Mesendoderm (in vitro differentiated cells): ENCODE results near the gene HCN2.
A peak's percentile ranks its signal among the peaks of the same experiment; 100 is the strongest.

Experiments used
- DNase-seq: peaks from one replicate; pipeline ENCODE4 v3.0.0; 2013
- H2AK5ac ChIP-seq: 2 replicates; pipeline ENCODE4 v1.6.1; 2013; ENCODE audit warnings: low read length, inconsistent platforms
- H2BK120ac ChIP-seq: 2 replicates; pipeline ENCODE4 v1.6.1; 2013; ENCODE audit warnings: low read depth, mild to moderate bottlenecking, low read length, moderate library complexity, mixed read lengths
- H2BK15ac ChIP-seq: replicated peaks from 2 replicates; pipeline ENCODE4 v1.6.1; 2013; ENCODE audit warnings: low read depth, mild to moderate bottlenecking, moderate library complexity
- H2BK5ac ChIP-seq: 2 replicates; pipeline ENCODE4 v1.6.1; 2013; ENCODE audit warnings: low read length, inconsistent platforms
- H3K18ac ChIP-seq: 2 replicates; pipeline ENCODE4 v1.6.1; 2013; ENCODE audit warnings: mild to moderate bottlenecking, low read length, mixed read lengths
- H3K23ac ChIP-seq: one replicate; pipeline ENCODE4 v1.6.1; 2013; ENCODE audit warnings: low read length
- H3K27ac ChIP-seq: 2 replicates; pipeline ENCODE4 v1.5.1; 2013; ENCODE audit warnings: low read depth, mild to moderate bottlenecking, inconsistent platforms, low read length, moderate library complexity
- H3K27me3 ChIP-seq: 2 replicates; pipeline ENCODE4 v1.6.1; 2013; ENCODE audit warnings: low read length, control low read depth, mild to moderate bottlenecking, inconsistent platforms; ENCODE audit not compliant: insufficient read depth, poor library complexity
- H3K36me3 ChIP-seq: 2 replicates; pipeline ENCODE4 v1.6.1; 2013; ENCODE audit warnings: low read length, inconsistent platforms; ENCODE audit not compliant: control insufficient read depth, insufficient read depth
- H3K4ac ChIP-seq: one replicate; pipeline ENCODE4 v1.6.1; 2013; ENCODE audit warnings: low read depth, mild to moderate bottlenecking, low read length, moderate library complexity
- H3K4me1 ChIP-seq: 2 replicates; pipeline ENCODE4 v1.6.1; 2013; ENCODE audit warnings: low read depth, low read length, inconsistent platforms; ENCODE audit not compliant: control insufficient read depth
- H3K4me2 ChIP-seq: 2 replicates; pipeline ENCODE4 v1.6.1; 2013; ENCODE audit warnings: low read length
- H3K4me3 ChIP-seq: 2 replicates; pipeline ENCODE4 v1.5.1; 2013; ENCODE audit warnings: mild to moderate bottlenecking, low read length
- H3K56ac ChIP-seq: one replicate; pipeline ENCODE4 v1.6.1; 2013; ENCODE audit warnings: low read length
- H3K79me1 ChIP-seq: 2 replicates; pipeline ENCODE4 v1.6.1; 2013; ENCODE audit warnings: low read length, inconsistent platforms
- H3K79me2 ChIP-seq: 2 replicates; pipeline ENCODE4 v1.6.1; 2013; ENCODE audit warnings: mild to moderate bottlenecking, low read length; ENCODE audit not compliant: control insufficient read depth, insufficient read depth
- H3K9ac ChIP-seq: 2 replicates; pipeline ENCODE4 v1.6.1; 2013; ENCODE audit warnings: low read length, inconsistent platforms
- H4K5ac ChIP-seq: one replicate; pipeline ENCODE4 v1.6.1; 2013; ENCODE audit warnings: low read length
- H4K8ac ChIP-seq: one replicate; pipeline ENCODE4 v1.6.1; 2013; ENCODE audit warnings: low read depth, mild to moderate bottlenecking, control low read depth, low read length, moderate library complexity
- WGBS: extraction: QIAGEN DNeasy Blood & Tissue Kit; methylation state at CpG from one replicate; pipeline ENCODE4 v1.1.7; 2013; ENCODE audit warnings: low lambda C conversion rate, missing lambda C conversion rate; ENCODE audit not compliant: insufficient coverage; ENCODE audit errors: extremely low coverage; 5-methylcytosine and 5-hydroxymethylcytosine counted together

HCN2 gene

DNA sequence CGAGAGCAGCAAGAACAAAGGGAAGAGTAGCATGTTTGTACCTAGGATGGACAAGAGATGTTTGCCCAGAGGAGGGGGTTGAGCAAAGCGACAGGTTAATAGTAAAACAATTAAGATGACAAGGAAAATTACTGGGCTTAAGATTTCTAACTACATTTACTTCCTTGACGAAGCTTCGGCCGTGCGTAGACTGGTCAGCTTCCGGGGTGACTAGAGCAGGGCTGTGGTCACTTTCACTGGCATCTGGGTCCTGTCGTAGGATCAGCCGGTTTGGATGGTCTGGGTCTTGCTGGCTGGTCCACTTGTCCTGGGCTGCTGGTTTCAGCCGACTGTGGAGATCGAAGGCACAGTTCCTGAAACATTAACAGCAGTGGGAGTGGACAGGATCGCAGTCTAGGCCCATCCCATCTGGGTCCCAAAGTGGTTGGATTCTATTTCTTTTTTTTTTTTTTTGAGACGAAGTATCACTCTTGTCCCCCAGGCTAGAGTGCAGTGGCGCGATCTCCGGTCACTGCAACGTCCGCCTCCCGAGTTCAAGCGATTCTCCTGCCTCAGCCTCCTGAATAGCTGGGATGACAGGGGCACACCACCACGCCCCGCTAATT, 22.3 kb upstream of the HCN2 start:
- WGBS: no CpG with 5 or more reads among the region's 22 CpGs
- no peaks in the 10 kb centered on the region for H3K4me1 ChIP-seq

DNA sequence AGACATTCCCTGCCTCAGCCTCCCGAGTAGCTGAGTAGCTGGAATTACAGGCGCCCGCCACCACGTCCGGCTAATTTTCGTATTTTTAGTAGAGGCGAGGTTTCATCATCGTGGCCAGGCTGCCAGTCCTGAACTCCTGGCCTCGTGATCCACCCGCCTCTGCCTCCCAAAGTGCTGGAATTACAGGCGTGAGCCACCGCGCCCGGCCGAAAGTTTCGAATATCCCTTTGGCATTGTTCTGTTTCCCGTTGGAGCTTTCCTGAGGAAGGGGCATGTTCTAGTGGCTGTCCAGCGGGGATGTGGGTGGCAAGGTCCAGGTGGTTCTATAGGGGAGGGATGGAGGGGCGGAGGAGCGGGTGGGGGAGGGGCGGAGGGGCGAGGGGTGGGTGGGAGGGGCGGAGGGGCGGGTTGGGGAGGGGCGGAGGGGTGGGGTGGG, 19.4 kb upstream of the HCN2 start:
- H3K9ac ChIP-seq: no peak overlapping the region
- H2BK15ac ChIP-seq: no peak overlapping the region
- H3K56ac ChIP-seq: no peak overlapping the region
- H3K79me1 ChIP-seq: no peaks in the 10 kb centered on the region
- peaks cover 5% of the 10 kb centered on the region for H3K4me1 ChIP-seq
- no peak overlapping the region for H4K5ac ChIP-seq
- no peak overlapping the region for H3K18ac ChIP-seq
- H3K4me3 ChIP-seq: no peak overlapping the region
- no peak overlapping the region for H3K23ac ChIP-seq
- no CpG with 5 or more reads among the region's 25 CpGs for WGBS
- no peak overlapping the region for H2BK120ac ChIP-seq
- H2AK5ac ChIP-seq: no peak overlapping the region
- H3K36me3 ChIP-seq: no peaks in the 10 kb centered on the region
- no peak overlapping the region for H3K4me2 ChIP-seq
- H3K4ac ChIP-seq: no peak overlapping the region
- H4K8ac ChIP-seq: no peak overlapping the region
- H3K79me2 ChIP-seq: peaks cover 26% of the 10 kb centered on the region
- no peak overlapping the region for H3K27ac ChIP-seq
- DNase-seq: no peak
- H2BK5ac ChIP-seq: no peak overlapping the region
- no peaks in the 10 kb centered on the region for H3K27me3 ChIP-seq

More for the DNA sequence above, 22.3 kb upstream of the HCN2 start:
- H3K4me3 ChIP-seq: no peak overlapping the region
- H3K27me3 ChIP-seq: no peaks in the 10 kb centered on the region
- H3K79me1 ChIP-seq: no peaks in the 10 kb centered on the region
- H3K27ac ChIP-seq: no peak overlapping the region
- no peak overlapping the region for H3K56ac ChIP-seq
- no peaks in the 10 kb centered on the region for H3K36me3 ChIP-seq
- H4K8ac ChIP-seq: no peak overlapping the region
- no peaks in the 10 kb centered on the region for H3K79me2 ChIP-seq
- no peak overlapping the region for H3K18ac ChIP-seq
- no peak for DNase-seq
- H3K23ac ChIP-seq: no peak overlapping the region
- H4K5ac ChIP-seq: no peak overlapping the region
- H3K4ac ChIP-seq: no peak overlapping the region
- no peak overlapping the region for H3K4me2 ChIP-seq
- H2BK120ac ChIP-seq: no peak overlapping the region
- no peak overlapping the region for H2BK15ac ChIP-seq
- no peak overlapping the region for H2BK5ac ChIP-seq
- no peak overlapping the region for H2AK5ac ChIP-seq
- no peak overlapping the region for H3K9ac ChIP-seq

GRCh38 chr19:570937-571565, 18.6 kb upstream of the HCN2 start:
- Histone ChIP-seq H3K4me3 (peak overlapping the region; percentile 48), H3K27ac (peak overlapping the region; percentile 35), H2BK5ac (no peak overlapping the region), H3K27me3 (no peaks in the 10 kb centered on the region), H3K4me1 (peaks cover 5% of the 10 kb centered on the region), H2AK5ac (no peak overlapping the region), H3K9ac (peak overlapping the region; percentile 70), H4K5ac (no peak overlapping the region), H3K4me2 (peak overlapping the region; percentile 97), H2BK15ac (no peak overlapping the region), H2BK120ac (no peak overlapping the region), H3K79me1 (no peaks in the 10 kb centered on the region), H3K56ac (peak overlapping the region; percentile 92), H3K18ac (no peak overlapping the region), H3K4ac (no peak overlapping the region), H4K8ac (no peak overlapping the region), H3K23ac (peak overlapping the region; percentile 89), H3K36me3 (no peaks in the 10 kb centered on the region), H3K79me2 (peaks cover 33% of the 10 kb centered on the region)
- no CpG with 5 or more reads among the region's 45 CpGs for WGBS
- peak; percentile 74 for DNase-seq

DNA sequence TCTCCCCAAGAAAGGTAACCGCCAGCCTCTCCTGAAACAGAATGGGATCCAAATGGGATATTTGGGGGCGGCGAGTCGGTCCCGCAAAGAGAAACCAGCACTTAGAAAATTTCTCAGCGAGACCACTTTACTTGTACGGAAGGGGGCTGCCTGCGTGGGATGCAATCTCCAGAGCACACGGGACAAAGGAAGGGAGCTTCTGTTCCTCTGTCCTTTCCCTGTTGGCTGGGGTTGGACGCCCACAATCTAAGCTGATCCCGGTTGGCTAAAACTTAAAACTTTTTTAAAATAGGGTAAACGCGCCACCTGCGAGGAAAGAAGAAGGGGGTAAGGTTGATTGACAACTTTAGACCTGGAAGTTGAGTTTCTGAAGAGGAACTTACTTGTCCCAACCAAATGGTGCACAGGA, 18.1 kb upstream of the HCN2 start:
- Histone ChIP-seq H3K4me3 (peak overlapping the region; percentile 48), H3K27ac (peak overlapping the region; percentile 35), H2AK5ac (no peak overlapping the region), H2BK5ac (no peak overlapping the region), H3K9ac (peak overlapping the region; percentile 70), H3K79me2 (peaks cover 37% of the 10 kb centered on the region), H4K5ac (no peak overlapping the region), H3K56ac (peak overlapping the region; percentile 92), H3K4me1 (peaks cover 5% of the 10 kb centered on the region), H4K8ac (no peak overlapping the region), H3K4ac (no peak overlapping the region), H3K4me2 (peak overlapping the region; percentile 97), H2BK15ac (no peak overlapping the region), H3K79me1 (no peaks in the 10 kb centered on the region), H3K27me3 (no peaks in the 10 kb centered on the region), H3K18ac (no peak overlapping the region), H3K23ac (peak overlapping the region; percentile 89), H2BK120ac (no peak overlapping the region), H3K36me3 (no peaks in the 10 kb centered on the region)
- no CpG with 5 or more reads among the region's 14 CpGs for WGBS
- peak; percentile 52 for DNase-seq

- Histone ChIP-seq H3K56ac (peak within 1 kb of the TSS; percentile 96), H3K4ac (peak within 1 kb of the TSS; percentile 81), H3K18ac (peak within 1 kb of the TSS; percentile 90), H3K9ac (peak within 1 kb of the TSS; percentile 97), H2BK120ac (no peak within 1 kb of the TSS), H3K27ac (peak within 1 kb of the TSS; percentile 74), H3K79me2 (peaks cover 44% of the 10 kb centered on the region), H2AK5ac (peak within 1 kb of the TSS; percentile 66), H2BK5ac (no peak within 1 kb of the TSS), H3K4me2 (peak within 1 kb of the TSS; percentile 97), H3K36me3 (no peaks in the 10 kb centered on the region), H4K5ac (no peak within 1 kb of the TSS), H2BK15ac (no peak within 1 kb of the TSS), H4K8ac (peak within 1 kb of the TSS; percentile 82), H3K23ac (peak within 1 kb of the TSS; percentile 89), H3K4me3 (peak within 1 kb of the TSS; percentile 87), H3K27me3 (no peaks in the 10 kb centered on the region), H3K79me1 (peaks cover 2% of the 10 kb centered on the region), H3K4me1 (peaks cover 5% of the 10 kb centered on the region)
- WGBS: no CpG with 5 or more reads among the region's 79 CpGs
- peak; percentile 99 for DNase-seq
Measured at GRCh38 chr19:572140-572742, 17.4 kb upstream of the HCN2 start, which contains the start of gene BSG. Gene BSG (plus strand): TSS chr19:572596. CDS start chr19:572635, 39 bp downstream.
